ENCODE measurements around the gene SLC25A33. TPM values are rescaled to one million over a fixed set of nuclear protein-coding genes. Genes with fewer than 3 reads are reported as not detected.
"Not testable (repeated sequence)": the region's sequence is repeated elsewhere in the genome, so short reads cannot be mapped to it uniquely, and the experiment has no call there.

SLC25A33 gene
- total and polyA plus RNA-seq, 9 donors = 1.3 to 2.6 (median 1.9) TPM

DNA sequence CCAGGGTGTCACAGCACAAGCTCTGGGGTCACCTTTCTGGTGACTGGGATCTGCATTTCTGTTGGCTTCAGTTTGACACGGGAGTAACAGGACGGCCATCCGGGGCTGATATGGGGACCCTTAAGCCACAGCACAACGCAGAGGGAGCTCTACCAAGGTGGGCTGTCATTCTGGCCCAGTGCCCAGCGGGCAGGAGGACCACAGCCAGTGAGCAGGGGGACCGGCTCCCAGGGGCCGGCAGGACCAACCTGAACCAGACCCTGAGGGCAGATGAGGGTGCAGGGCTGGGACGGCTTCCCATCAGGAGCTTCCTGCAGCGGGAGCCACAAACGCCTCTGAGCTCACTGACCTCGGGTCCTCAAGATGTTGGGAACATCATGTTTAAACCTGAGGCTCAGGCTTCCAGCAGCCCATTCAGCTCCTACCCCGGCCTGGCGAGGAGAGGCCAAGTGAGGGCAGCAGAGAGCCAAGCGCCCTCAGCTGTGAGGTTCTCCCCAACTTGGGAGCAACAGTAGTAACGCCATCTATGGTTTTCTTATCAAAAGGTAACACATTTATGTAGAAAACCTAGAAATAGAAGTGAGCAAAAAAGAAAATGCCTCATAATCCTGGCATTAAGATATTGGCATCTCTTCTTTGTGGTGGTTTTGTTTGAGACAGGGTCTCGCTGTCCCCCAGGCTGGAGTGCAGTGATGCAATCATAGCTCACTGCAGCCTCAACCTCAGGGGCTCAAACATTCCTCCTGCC, 76.2 kb downstream of the SLC25A33 start:
- Histone ChIP-seq H3K27me3 (ENCODE audit: control insufficient read depth, insufficient read depth, low read length) (peaks cover 6% of the 10 kb centered on the region), H3K27ac (ENCODE audit: low read length) (no peak overlapping the region), H3K9me3 (replicated peaks; ENCODE audit: control insufficient read depth, low read depth, low read length) (no peaks in the 10 kb centered on the region), H3K4me3 (ENCODE audit: low read length) (no peak overlapping the region), H3K36me3 (ENCODE audit: control insufficient read depth, insufficient read depth, low read length) (peaks cover 35% of the 10 kb centered on the region), H3K4me1 (ENCODE audit: control insufficient read depth, insufficient read depth, low read length) (no peaks in the 10 kb centered on the region)
- DNase-seq = no peak
- 51% methylated on average over 12 of the region's 16 CpGs for WGBS (ENCODE audit: insufficient coverage)

DNA sequence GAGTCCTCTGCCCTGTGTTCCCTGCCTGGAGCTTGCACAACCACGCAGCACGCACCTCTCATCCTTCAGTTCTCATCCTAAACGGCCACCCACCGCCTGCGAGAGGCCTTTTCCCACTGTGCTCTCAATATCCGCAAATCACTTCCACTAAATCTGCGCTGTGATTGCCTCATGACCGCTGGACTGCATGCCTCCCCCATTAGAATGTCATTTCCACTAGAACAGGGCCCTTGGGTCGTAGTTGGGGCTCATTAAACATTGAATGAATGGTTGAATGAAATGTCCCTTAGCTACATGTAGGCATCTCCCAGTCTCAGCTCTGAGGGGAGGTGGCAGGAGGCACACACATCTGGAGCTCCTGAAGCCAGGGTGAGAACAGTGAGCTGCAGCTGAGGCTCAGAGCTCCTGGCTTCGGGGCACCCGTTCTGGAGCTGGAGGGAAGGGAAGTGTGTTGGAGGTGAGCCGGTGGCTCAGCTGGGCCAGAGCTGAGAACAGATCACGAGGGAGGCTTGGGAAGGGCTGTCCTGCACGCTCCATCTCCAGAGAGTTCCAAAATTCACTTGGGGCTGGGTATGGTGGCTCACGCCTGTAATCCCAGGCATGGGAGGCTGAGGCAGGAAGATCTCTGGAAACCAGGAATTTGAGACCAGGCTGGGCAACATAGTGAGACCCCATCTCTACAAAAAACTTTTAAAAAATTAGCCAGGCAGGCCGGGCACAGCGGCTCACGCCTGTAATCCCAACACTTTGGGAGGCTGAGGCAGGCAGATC, 79.8 kb downstream of the SLC25A33 start:
- no peak overlapping the region for H3K4me3 ChIP-seq (ENCODE audit: low read length)
- no peak for DNase-seq
- 72% methylated on average over 15 of the region's 18 CpGs for WGBS (ENCODE audit: insufficient coverage)
- no peaks in the 10 kb centered on the region for H3K4me1 ChIP-seq (ENCODE audit: control insufficient read depth, insufficient read depth, low read length)
- no peaks in the 10 kb centered on the region for H3K9me3 ChIP-seq (replicated peaks; ENCODE audit: control insufficient read depth, low read depth, low read length)
- peaks cover 6% of the 10 kb centered on the region for H3K27me3 ChIP-seq (ENCODE audit: control insufficient read depth, insufficient read depth, low read length)
- H3K27ac ChIP-seq (ENCODE audit: low read length) = no peak overlapping the region
- H3K36me3 ChIP-seq (ENCODE audit: control insufficient read depth, insufficient read depth, low read length) = peaks cover under 1% of the 10 kb centered on the region

DNA sequence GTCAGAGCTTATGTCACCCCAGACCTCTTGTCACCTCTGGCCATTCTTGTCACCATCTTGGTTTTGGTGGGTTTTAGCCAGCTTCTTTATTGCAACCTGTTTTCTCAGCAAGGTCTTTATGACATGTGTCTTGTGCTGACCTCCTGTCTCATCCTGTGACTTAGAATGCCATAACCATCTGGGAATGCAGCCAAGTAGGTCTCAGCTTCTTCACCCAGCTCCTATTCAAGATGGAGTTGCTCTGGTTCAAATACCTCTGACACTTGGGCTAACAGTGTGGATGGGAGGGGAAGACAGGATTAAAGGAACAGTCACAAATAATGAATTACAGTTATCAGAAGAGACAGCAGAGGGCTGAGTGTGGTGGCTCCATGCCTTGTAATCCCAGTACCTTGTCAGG, 81.8 kb downstream of the SLC25A33 start:
- H3K9me3 ChIP-seq (replicated peaks; ENCODE audit: control insufficient read depth, low read depth, low read length) = no peaks in the 10 kb centered on the region
- no peak overlapping the region for H3K4me3 ChIP-seq (ENCODE audit: low read length)
- H3K36me3 ChIP-seq (ENCODE audit: control insufficient read depth, insufficient read depth, low read length) = no peaks in the 10 kb centered on the region
- no peaks in the 10 kb centered on the region for H3K4me1 ChIP-seq (ENCODE audit: control insufficient read depth, insufficient read depth, low read length)
- no peak overlapping the region for H3K27ac ChIP-seq (ENCODE audit: low read length)
- H3K27me3 ChIP-seq (ENCODE audit: control insufficient read depth, insufficient read depth, low read length) = peaks cover 10% of the 10 kb centered on the region
- no peak for DNase-seq

DNA sequence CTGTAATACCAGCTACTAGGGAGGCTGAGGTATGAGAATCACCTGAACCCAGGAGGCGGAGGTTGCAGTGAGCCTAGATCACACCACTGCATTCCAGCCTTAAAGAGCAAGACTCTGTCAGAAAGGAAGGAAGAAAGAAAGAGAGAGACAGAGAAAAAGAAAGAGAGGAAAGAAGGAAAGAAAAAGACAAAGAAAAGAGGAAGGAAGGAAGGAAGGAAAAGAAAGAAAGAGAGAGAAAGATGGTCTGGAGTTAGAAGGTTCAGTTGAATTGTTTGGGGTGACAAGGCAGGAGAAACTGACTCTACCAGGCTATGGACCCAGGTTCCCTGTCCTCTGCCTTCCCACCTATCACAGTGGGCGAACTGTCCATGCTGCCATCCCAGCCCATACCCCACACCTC, 84.8 kb downstream of the SLC25A33 start:
- no peak for DNase-seq
- 100% methylated on average over 1 of the region's 2 CpGs for WGBS (ENCODE audit: insufficient coverage)
- Histone ChIP-seq H3K4me3 (ENCODE audit: low read length) (no peak overlapping the region), H3K36me3 (ENCODE audit: control insufficient read depth, insufficient read depth, low read length) (no peaks in the 10 kb centered on the region), H3K4me1 (ENCODE audit: control insufficient read depth, insufficient read depth, low read length) (peaks cover 2% of the 10 kb centered on the region), H3K27me3 (ENCODE audit: control insufficient read depth, insufficient read depth, low read length) (peaks cover 13% of the 10 kb centered on the region), H3K27ac (ENCODE audit: low read length) (no peak overlapping the region), H3K9me3 (replicated peaks; ENCODE audit: control insufficient read depth, low read depth, low read length) (no peaks in the 10 kb centered on the region)

DNA sequence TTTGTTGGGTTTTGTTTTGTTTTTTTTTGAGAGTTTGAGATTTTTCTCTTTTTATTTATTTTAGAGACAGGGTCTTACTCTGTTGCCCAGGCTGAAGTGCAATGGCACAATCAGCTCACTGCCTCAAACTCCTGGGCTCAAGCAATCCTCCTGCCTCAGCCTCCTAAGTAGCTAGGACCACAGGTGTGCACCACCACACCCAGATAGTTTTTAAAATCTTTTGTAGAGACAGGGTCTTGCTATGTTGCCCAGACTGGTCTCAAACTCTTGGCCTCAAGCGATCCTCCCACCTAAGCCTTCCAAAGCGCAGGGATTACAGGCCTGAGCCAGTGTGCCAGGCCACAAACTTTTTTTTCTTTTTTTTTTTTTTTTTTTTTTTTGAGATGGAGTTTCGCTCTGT, 85.8 kb downstream of the SLC25A33 start:
- no CpG with 5 or more reads among the region's 3 CpGs for WGBS (ENCODE audit: insufficient coverage)
- H3K36me3 ChIP-seq (ENCODE audit: control insufficient read depth, insufficient read depth, low read length); H3K4me3 ChIP-seq (ENCODE audit: low read length); DNase-seq; H3K9me3 ChIP-seq (replicated peaks; ENCODE audit: control insufficient read depth, low read depth, low read length); H3K27ac ChIP-seq (ENCODE audit: low read length); H3K4me1 ChIP-seq (ENCODE audit: control insufficient read depth, insufficient read depth, low read length): not testable (repeated sequence)
- peaks cover 12% of the 10 kb centered on the region for H3K27me3 ChIP-seq (ENCODE audit: control insufficient read depth, insufficient read depth, low read length)

DNA sequence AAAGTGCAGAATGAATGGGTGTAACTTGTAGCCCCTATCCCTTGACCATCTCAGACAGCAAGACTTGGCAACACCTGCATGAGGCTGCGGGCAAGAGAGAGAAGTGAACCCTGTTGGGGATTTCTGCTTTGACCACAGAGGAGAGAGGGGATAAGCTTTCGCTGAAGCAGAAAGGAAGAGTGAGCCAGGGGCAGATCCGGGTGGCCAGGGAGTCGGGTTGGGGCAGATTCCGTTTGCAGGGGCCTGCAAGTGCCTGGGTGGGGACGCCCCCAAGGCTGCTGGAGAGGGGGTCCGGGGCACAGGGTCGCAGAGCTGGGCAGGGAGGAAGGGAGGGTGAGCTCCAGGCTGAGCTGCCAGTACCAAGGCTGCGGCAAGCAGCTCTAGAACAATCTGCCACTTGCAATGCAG, 86.9 kb downstream of the SLC25A33 start:
- H3K36me3 ChIP-seq (ENCODE audit: control insufficient read depth, insufficient read depth, low read length) = no peaks in the 10 kb centered on the region
- WGBS (ENCODE audit: insufficient coverage) = 77% methylated on average over 9 of the region's 9 CpGs
- no peak overlapping the region for H3K27ac ChIP-seq (ENCODE audit: low read length)
- H3K9me3 ChIP-seq (replicated peaks; ENCODE audit: control insufficient read depth, low read depth, low read length) = no peaks in the 10 kb centered on the region
- no peak for DNase-seq
- peaks cover 12% of the 10 kb centered on the region for H3K27me3 ChIP-seq (ENCODE audit: control insufficient read depth, insufficient read depth, low read length)
- H3K4me3 ChIP-seq (ENCODE audit: low read length) = no peak overlapping the region
- H3K4me1 ChIP-seq (ENCODE audit: control insufficient read depth, insufficient read depth, low read length) = peaks cover 2% of the 10 kb centered on the region

DNA sequence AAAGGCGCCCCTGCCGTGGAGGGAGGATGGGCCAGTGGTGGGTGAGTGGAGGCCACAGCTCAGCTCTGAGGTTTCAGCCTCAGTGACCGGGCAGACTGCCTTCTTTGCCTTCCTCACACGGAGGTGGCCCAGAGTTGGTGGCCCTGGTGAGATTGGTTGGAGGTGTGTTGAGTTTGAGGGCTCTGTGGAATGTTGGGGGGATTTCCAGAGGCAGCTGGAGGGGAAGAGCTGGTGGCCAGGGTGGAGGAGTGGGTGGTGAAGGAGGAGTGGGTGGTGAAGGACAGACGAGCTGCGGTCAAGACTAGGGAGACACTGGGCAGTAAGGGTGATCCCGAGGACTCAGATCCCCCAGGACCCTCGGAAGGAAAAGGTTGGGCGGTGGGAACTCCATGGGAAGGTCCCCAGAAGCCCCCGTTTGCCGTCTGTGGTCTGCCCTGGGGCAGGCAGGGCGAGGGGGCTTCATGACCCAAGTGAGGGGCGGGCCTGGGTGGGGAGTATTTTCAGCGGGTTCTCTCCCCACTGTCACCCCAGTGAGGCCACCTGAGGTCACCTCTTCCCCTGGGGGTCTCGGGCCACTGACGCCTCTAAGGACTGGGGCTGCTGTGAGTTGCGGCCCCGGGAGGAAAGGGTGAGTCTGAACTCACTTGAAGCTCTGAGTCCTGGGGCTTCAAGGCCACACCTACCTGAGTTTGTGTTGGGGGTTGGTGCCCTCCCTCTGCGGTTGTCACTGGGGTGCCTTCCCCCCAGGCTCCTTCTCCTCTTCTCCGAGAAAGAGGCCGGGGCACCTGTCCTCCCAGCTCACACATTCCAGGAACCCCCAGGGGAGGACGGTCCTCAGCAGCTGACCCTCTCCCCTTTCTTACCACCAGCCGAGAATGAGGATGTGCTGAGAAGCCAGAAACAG, 89.5 kb downstream of the SLC25A33 start:
- Histone ChIP-seq H3K4me3 (ENCODE audit: low read length) (no peak overlapping the region), H3K9me3 (replicated peaks; ENCODE audit: control insufficient read depth, low read depth, low read length) (no peaks in the 10 kb centered on the region), H3K27ac (ENCODE audit: low read length) (no peak overlapping the region), H3K4me1 (ENCODE audit: control insufficient read depth, insufficient read depth, low read length) (peaks cover 2% of the 10 kb centered on the region), H3K36me3 (ENCODE audit: control insufficient read depth, insufficient read depth, low read length) (no peaks in the 10 kb centered on the region), H3K27me3 (ENCODE audit: control insufficient read depth, insufficient read depth, low read length) (peaks cover 12% of the 10 kb centered on the region)
- WGBS (ENCODE audit: insufficient coverage) = 71% methylated on average over 11 of the region's 23 CpGs
- DNase-seq = no peak

DNA sequence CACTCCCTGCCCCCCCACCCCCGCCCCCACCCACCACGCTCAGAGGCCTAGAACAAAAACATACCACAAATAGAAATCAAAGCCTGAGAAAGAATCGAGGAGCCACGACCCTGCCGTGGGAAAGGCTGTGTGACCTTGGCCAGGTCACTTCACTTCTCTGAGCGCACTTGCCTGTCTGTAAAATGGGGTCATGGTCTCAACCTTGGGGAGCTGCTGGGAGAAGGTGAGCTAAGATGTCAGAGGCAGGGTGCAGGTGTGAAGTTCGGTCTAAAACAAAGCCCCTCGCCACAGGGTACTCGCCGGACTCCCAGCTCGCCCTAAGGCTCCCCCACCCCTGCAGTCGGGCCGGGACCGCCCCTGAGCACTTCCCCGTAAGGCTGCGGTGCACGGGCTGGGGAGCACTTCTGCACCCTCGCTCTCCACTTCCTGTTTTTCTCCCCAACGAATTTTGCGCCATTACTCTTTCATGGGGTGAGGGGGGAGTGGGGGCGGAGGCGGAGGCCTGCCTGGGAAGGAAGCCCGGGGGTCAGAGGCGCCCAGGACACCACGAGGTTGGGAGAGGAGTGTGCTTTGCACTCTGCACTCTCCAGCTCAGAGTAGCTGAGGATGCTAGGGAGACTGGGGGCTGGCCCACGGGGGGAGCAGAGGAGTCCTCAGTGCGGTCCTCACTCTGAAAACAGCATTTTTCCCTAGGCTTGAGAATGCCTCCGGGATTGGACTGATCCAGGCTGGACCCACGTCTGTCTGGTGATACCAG, 90.4 kb downstream of the SLC25A33 start:
- Histone ChIP-seq H3K27ac (ENCODE audit: low read length) (no peak overlapping the region), H3K4me1 (ENCODE audit: control insufficient read depth, insufficient read depth, low read length) (peaks cover 2% of the 10 kb centered on the region), H3K9me3 (replicated peaks; ENCODE audit: control insufficient read depth, low read depth, low read length) (no peaks in the 10 kb centered on the region), H3K4me3 (ENCODE audit: low read length) (no peak overlapping the region), H3K36me3 (ENCODE audit: control insufficient read depth, insufficient read depth, low read length) (no peaks in the 10 kb centered on the region), H3K27me3 (ENCODE audit: control insufficient read depth, insufficient read depth, low read length) (peaks cover 12% of the 10 kb centered on the region)
- WGBS (ENCODE audit: insufficient coverage) = 46% methylated on average over 12 of the region's 29 CpGs
- peak; percentile 63 for DNase-seq

DNA sequence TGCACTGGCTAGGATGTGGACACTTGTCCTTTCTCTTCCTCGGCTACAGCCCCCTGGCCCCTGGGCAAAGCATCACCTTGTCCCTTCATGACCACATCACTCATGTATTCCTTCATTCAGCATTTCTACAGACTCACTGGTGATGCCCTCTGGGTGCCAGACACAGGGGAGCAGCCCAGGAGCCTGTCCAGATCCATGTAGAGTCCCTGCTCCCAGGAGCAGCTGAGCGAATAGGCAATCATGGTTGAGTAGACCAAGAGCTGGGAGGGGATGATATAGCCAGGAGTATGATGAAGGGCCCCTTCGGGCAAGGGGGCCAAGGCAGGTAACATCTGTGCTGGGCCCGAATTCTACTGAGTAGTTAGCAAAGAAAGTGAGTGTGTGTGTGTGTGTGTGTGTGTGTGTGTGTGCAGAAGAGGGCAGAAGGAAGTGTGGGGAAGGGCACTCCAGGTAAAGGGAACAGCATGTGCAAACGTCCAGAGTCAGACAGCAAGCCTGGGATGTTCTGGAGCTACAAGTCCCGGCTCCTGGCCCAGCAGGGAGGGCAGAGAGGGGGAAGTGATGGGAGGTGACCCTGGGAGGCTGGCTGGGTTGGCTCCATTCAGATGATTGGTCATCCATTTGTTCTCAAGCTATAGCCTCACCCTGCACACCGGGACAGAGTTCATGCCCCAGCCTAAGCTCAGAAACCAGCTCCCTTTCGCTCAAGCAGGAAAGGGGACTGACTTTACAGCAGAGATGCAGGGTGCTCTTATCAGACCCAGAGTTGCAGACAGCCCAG, 91.3 kb downstream of the SLC25A33 start:
- Histone ChIP-seq H3K36me3 (ENCODE audit: control insufficient read depth, insufficient read depth, low read length) (no peaks in the 10 kb centered on the region), H3K4me3 (ENCODE audit: low read length) (no peak overlapping the region), H3K9me3 (replicated peaks; ENCODE audit: control insufficient read depth, low read depth, low read length) (no peaks in the 10 kb centered on the region), H3K27me3 (ENCODE audit: control insufficient read depth, insufficient read depth, low read length) (peaks cover 12% of the 10 kb centered on the region), H3K27ac (ENCODE audit: low read length) (no peak overlapping the region), H3K4me1 (ENCODE audit: control insufficient read depth, insufficient read depth, low read length) (peaks cover 2% of the 10 kb centered on the region)
- 71% methylated on average over 6 of the region's 8 CpGs for WGBS (ENCODE audit: insufficient coverage)
- DNase-seq = no peak
